DOHH2 (cell line): Measurements from ENCODE around the gene DKK3.

Experiments used
- H3F3A ChIP-seq: fragments of 200-600 bp; sonication (generic), shearing (Covaris generic); 2 replicates; pipeline ENCODE4 v1.6.0; 2016; ENCODE audit warnings: antibody characterized with exemption, mild to moderate bottlenecking; ENCODE audit not compliant: control insufficient read depth, insufficient read depth
- H3K27ac ChIP-seq: fragments of 200-600 bp; sonication (generic); 2 replicates; pipeline ENCODE4 v1.5.1; 2014; ENCODE audit warnings: low read depth, mild to moderate bottlenecking, low read length, moderate library complexity
- H3K27me3 ChIP-seq: fragments of 200-600 bp; sonication (generic); 2 replicates; pipeline ENCODE4 v1.6.1; 2014; ENCODE audit warnings: mild to moderate bottlenecking, low read length, mixed read lengths; ENCODE audit not compliant: control insufficient read depth
- H3K36me3 ChIP-seq: fragments of 200-600 bp; sonication (generic); 2 replicates; pipeline ENCODE4 v1.6.1; 2014; ENCODE audit warnings: mild to moderate bottlenecking, low read length, moderate library complexity, mixed read lengths; ENCODE audit not compliant: control insufficient read depth
- H3K4me1 ChIP-seq: fragments of 200-600 bp; sonication (generic); 2 replicates; pipeline ENCODE4 v1.6.1; 2014; ENCODE audit warnings: mild to moderate bottlenecking, low read length, mixed read lengths; ENCODE audit not compliant: control insufficient read depth
- H3K4me2 ChIP-seq: fragments of 200-600 bp; sonication (generic); 2 replicates; pipeline ENCODE4 v1.6.0; 2014; ENCODE audit warnings: mild to moderate bottlenecking, low read length, moderate library complexity
- H3K4me3 ChIP-seq: fragments of 200-600 bp; sonication (generic); 2 replicates; pipeline ENCODE4 v1.5.1; 2014; ENCODE audit warnings: mild to moderate bottlenecking, low read length, mixed read lengths
- H3K79me2 ChIP-seq: fragments of 200-600 bp; sonication (generic); 2 replicates; pipeline ENCODE4 v1.6.1; 2014; ENCODE audit warnings: mild to moderate bottlenecking, low read length, mixed read lengths; ENCODE audit not compliant: control insufficient read depth
- H3K9me2 ChIP-seq: fragments of 200-600 bp; sonication (generic); replicated peaks from 2 replicates; pipeline ENCODE4 v1.6.1; 2014; ENCODE audit warnings: mild to moderate bottlenecking, low read length, mixed read lengths; ENCODE audit not compliant: control insufficient read depth
- H3K9me3 ChIP-seq: fragments of 200-600 bp; sonication (generic); 2 replicates; pipeline ENCODE4 v1.6.1; 2014; ENCODE audit warnings: antibody characterized with exemption, low read length, mixed read lengths; ENCODE audit not compliant: control insufficient read depth, insufficient read depth
- H4K20me1 ChIP-seq: fragments of 200-600 bp; sonication (generic); 2 replicates; pipeline ENCODE4 v1.6.0; 2014; ENCODE audit warnings: low read depth, mild to moderate bottlenecking, antibody characterized with exemption, low read length, moderate library complexity; ENCODE audit not compliant: control insufficient read depth, insufficient read depth
- EZH2phosphoT487 ChIP-seq: fragments of 200-600 bp; sonication (generic); IDR thresholded peaks from 2 replicates; pipeline ENCODE4 v1.6.1; 2017; ENCODE audit warnings: borderline replicate concordance, mild to moderate bottlenecking, antibody characterized with exemption, low read length, moderate library complexity, mixed read lengths
- TF ChIP-seq, protein P1 (sequence below): fragments of 200-600 bp; sonication (generic); IDR thresholded peaks from one replicate; pipeline ENCODE4 v1.5.1; 2014; ENCODE audit warnings: antibody characterized with exemption, mild to moderate bottlenecking, low read depth, low read length; ENCODE audit not compliant: poor library complexity, severe bottlenecking

Gene DKK3

DNA sequence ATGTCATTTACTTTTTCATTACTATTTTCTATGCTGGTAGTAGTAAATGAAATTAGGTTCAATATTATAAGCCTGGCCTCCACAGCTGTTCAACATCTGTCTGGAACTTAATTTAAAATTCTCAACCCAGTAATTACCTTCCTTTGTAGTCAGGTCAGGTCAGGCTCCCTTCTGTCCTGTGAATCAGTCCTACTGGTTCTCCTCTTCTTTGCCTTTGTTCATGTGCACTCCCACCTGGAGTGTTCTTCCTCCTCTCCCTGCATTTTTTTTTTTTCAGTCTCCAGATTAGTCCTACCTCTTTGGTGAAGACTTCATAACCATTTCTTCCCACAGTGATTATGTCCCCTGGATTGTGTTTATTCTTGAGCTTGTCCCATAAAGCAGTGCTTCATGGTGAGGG is 67.9 kb downstream of the DKK3 start:
- no peaks in the 10 kb centered on the region for H3K9me3 ChIP-seq
- H3K9me2 ChIP-seq: no peaks in the 10 kb centered on the region
- H3K4me3 ChIP-seq: no peak overlapping the region
- TF ChIP-seq, protein P1, sequence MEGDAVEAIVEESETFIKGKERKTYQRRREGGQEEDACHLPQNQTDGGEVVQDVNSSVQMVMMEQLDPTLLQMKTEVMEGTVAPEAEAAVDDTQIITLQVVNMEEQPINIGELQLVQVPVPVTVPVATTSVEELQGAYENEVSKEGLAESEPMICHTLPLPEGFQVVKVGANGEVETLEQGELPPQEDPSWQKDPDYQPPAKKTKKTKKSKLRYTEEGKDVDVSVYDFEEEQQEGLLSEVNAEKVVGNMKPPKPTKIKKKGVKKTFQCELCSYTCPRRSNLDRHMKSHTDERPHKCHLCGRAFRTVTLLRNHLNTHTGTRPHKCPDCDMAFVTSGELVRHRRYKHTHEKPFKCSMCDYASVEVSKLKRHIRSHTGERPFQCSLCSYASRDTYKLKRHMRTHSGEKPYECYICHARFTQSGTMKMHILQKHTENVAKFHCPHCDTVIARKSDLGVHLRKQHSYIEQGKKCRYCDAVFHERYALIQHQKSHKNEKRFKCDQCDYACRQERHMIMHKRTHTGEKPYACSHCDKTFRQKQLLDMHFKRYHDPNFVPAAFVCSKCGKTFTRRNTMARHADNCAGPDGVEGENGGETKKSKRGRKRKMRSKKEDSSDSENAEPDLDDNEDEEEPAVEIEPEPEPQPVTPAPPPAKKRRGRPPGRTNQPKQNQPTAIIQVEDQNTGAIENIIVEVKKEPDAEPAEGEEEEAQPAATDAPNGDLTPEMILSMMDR: no peak
- no peak for TF ChIP-seq EZH2phosphoT487
- H3K4me2 ChIP-seq: no peak overlapping the region
- H3F3A ChIP-seq: no peaks in the 10 kb centered on the region
- H3K27me3 ChIP-seq: no peaks in the 10 kb centered on the region
- H4K20me1 ChIP-seq: no peaks in the 10 kb centered on the region
- no peaks in the 10 kb centered on the region for H3K4me1 ChIP-seq
- H3K36me3 ChIP-seq: peaks cover 57% of the 10 kb centered on the region
- no peak overlapping the region for H3K27ac ChIP-seq
- H3K79me2 ChIP-seq: no peaks in the 10 kb centered on the region

- Histone ChIP-seq H4K20me1 (no peaks in the 10 kb centered on the region), H3K79me2 (no peaks in the 10 kb centered on the region), H3K36me3 (peaks cover 61% of the 10 kb centered on the region), H3K4me2 (no peak overlapping the region), H3K9me3 (no peaks in the 10 kb centered on the region), H3K9me2 (no peaks in the 10 kb centered on the region), H3K4me3 (no peak overlapping the region), H3K27me3 (no peaks in the 10 kb centered on the region), H3K4me1 (no peaks in the 10 kb centered on the region), H3F3A (no peaks in the 10 kb centered on the region), H3K27ac (no peak overlapping the region)
- no peak for TF ChIP-seq EZH2phosphoT487
- TF ChIP-seq, protein P1: no peak
These were observed 70.5 kb downstream of the DKK3 start for GRCh38 chr11:11937957-11938356.

- no peaks in the 10 kb centered on the region for H4K20me1 ChIP-seq
- no peaks in the 10 kb centered on the region for H3K4me1 ChIP-seq
- no peaks in the 10 kb centered on the region for H3K9me3 ChIP-seq
- H3K27ac ChIP-seq: no peak overlapping the region
- no peak overlapping the region for H3K4me3 ChIP-seq
- H3F3A ChIP-seq: no peaks in the 10 kb centered on the region
- no peaks in the 10 kb centered on the region for H3K9me2 ChIP-seq
- H3K27me3 ChIP-seq: no peaks in the 10 kb centered on the region
- no peak for TF ChIP-seq EZH2phosphoT487
- TF ChIP-seq, protein P1: no peak
- no peaks in the 10 kb centered on the region for H3K79me2 ChIP-seq
- H3K4me2 ChIP-seq: no peak overlapping the region
- peaks cover 61% of the 10 kb centered on the region for H3K36me3 ChIP-seq
These were observed 71.0 kb downstream of the DKK3 start for GRCh38 chr11:11937433-11937832.

GRCh38 chr11:11935536-11935935 is 72.9 kb downstream of the DKK3 start:
- Histone ChIP-seq H3K4me3 (no peak overlapping the region), H3F3A (no peaks in the 10 kb centered on the region), H3K79me2 (no peaks in the 10 kb centered on the region), H3K4me1 (no peaks in the 10 kb centered on the region), H3K9me2 (no peaks in the 10 kb centered on the region), H3K27me3 (no peaks in the 10 kb centered on the region), H3K27ac (no peak overlapping the region), H3K9me3 (no peaks in the 10 kb centered on the region), H3K36me3 (peaks cover 60% of the 10 kb centered on the region), H4K20me1 (no peaks in the 10 kb centered on the region), H3K4me2 (no peak overlapping the region)
- TF ChIP-seq EZH2phosphoT487: no peak
- TF ChIP-seq, protein P1: no peak
